Stimulated activated CD4-positive, alpha-beta T cell treated with anti-CD3 and anti-CD28 coated beads, Interleukin-1b, Interleukin-23, amount 100 ng/mL, for 4 hours (primary cell): ENCODE results near the gene PLCL2.

Experiments used
- DNase-seq, 2 donors: peaks; one replicate each; pipeline ENCODE4 v3.0.0-alpha.2; 2020; ENCODE audit warnings: low read depth in 2 of 2

Gene PLCL2

DNA sequence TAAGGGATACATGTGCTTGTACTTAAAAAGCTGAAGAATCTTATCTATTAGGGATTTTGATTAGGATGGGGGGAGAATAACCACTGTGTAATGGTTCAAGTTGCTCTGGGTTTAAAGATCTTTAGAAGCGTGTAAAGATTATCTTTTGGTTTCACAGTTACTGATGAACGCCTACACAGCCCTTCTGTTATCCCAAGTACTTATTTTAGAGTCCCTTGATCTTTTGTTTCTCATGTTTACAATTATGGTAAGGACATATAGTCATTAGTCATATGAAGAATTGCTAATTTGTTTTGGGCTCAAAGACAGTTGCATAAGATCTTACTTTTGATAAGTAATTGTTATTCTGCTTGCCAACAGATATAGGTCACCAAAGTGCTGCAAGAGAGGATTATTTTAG is 160.1 kb downstream of the PLCL2 start:
- DNase-seq: no peak

DNA sequence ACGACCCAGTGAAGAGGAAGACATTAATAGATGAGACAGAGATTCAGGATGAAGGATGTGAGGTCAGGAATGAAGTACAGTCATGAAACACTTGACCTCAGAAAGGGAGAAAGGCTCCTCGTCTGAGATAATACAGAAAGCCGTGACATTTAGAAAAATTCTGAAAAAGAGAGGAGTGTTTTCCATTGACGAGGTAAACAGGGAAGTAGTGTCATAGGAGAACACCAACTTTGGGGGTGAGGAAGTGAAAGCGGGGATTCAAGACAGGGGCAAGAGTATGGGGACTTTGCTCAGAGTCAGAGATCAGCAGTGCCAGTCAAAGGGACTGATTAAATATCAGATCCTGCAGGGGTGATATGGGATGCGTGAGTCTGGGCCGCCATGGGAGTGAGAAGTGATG is 160.9 kb downstream of the PLCL2 start:
- DNase-seq: no peak

DNA sequence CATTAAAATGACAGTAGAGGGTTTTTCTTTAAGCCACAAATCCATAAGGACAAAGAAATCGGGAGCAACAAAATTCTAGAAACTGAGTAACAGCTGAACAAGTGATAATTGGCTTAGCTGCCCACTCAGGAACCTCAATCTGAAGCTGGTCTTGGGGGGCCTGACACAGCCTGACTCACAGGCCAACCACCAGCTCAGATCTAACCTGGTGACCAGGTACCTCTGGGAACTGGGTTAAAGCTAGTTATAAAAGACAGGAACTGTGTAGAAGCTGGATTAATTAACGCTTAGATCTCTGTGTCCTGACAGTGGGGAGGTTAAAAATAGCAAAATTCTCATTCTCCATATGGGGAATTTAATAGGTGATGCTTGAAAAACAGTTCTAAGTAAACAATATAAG is 161.9 kb downstream of the PLCL2 start:
- DNase-seq: no peak

DNA sequence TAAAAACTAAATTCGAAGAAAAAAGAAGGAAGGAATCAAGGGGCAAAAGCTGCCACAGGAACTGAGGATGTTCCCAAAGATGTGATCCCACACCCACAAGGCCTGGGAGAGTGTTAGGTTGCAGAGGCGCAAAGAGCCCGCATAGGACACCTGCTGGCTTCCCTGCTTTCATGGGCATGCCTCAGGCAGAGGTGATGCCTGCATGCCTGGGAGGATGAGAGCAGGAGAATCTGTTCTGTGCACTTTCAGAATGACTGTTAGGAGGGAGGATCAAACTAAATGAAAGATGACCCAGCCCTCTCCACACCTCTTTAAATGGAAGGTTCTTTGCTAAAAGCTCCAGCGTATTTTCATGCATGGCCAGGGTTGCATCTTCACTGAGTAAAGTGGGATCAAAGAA is 162.4 kb downstream of the PLCL2 start:
- DNase-seq: no peak

DNA sequence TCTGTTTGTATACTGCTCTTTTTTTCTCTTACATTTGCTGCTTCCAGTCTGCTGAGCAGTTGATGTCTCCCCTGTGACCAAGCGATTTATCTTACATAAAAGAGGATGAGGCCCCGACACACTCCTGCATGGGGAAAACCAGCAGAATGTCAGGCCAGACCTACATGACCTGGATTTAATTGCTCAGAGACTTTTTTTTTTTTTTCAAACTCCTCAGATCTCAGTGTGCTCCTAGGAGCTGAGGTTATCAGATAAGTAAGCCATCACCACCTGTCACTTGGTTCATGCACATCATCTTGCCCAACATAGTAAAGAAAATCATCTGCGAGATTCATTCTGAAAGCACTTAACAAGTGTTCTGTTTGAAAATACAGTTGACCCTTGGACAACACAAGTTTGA is 163.1 kb downstream of the PLCL2 start:
- DNase-seq: no peak

DNA sequence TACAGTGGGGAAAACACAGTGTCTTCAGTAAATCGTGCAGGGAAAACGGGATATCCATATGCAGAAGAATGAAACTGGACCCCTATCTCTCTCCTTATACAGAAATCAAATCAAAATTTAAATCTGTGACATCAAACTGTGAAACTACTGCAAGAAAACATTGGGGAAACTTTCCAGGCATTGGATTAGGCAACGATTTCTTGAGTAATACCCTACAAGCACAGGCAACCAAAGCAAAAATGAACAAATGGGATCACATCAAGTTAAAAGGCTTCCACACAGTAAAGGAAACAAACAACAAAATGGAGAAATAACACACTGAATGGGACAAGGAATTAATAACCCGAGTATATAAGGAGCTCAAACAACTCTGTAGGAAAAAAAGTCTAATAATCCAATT is 165.3 kb downstream of the PLCL2 start:
- no peak for DNase-seq

DNA sequence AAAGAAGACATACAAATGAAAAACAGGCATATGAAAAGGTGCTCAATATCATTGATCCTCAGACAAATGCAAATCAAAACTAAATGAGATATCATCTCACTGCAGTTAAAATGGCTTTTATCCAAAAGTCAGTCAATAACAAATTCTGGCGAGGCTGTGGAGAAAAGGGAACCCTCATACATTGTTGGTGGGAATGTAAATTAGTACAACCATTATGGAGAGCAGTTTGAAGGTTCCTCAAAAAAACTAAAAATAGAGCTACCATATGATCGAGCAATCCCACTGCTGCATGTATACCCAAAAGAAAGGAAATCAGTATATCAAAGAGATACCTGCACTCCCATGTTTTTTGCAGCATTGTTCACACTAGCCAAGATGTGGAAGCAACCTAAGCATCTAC is 165.8 kb downstream of the PLCL2 start:
- no peak for DNase-seq

DNA sequence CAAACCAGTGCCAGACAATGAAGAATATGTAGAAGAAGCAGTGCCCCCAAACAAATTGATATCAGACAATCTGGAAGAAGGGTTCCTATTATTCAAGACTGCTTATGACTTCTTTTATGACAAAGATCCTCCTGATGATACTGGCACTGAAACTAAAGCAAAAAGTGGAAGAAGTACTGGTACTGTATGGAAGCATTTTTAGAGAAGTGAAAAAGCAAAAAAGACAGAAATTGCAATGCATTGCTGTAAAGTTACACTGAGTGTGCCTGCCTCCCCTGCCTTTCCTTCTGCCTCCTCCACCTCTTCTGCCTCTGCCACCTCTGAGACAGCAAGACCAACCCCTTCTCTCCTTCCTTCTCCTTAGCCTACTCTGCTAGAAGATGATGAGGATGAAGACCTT is 167.6 kb downstream of the PLCL2 start:
- no peak for DNase-seq

DNA sequence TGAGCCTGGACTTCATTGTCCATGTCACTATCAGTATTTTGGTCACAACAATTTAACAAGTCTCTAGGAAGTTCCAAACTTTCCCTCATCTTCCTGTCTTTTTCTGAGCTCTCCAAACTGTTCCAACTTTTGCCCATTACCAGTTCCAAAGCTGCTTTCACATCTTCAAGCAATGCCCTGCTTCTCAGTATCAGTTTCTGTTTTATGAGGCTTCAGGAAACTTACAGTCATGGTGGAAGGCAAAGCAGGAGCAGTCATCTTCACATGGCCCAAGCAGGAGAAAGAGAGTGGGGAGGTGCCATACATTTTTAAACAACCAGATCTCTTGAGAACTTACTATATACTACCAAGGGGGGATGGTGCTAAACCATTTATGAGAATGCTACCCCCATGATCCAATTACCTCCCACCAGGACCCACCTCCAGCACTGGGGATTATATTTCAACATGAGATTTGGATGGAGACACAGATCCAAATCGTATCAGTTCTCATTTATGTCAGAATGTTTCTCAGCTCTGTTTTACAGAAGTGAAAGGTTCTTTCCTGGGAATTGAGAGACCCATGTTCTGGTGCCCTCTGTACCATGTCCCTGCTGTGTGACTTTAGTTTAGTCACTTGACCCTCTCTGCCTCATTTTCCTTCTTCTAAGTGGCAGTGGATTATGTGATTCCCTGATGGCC is 169.7 kb downstream of the PLCL2 start:
- no peak for DNase-seq

DNA sequence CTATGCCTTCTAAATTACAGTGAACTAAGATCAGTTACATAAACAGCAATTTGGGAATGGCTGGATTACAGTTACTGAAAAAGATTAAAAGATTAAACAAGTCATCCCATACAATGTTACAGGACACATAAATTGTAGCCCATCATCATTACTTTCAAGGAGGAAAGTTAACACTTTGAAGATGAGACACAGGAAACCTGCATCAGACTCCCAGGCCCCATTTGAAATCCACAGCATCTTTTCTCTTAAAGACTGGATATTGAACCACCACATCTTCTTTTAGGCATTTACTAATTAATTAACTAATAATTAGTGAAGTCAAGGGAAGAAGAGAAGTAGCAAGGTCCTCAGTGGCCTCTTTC is 170.2 kb downstream of the PLCL2 start:
- DNase-seq: no peak

DNA sequence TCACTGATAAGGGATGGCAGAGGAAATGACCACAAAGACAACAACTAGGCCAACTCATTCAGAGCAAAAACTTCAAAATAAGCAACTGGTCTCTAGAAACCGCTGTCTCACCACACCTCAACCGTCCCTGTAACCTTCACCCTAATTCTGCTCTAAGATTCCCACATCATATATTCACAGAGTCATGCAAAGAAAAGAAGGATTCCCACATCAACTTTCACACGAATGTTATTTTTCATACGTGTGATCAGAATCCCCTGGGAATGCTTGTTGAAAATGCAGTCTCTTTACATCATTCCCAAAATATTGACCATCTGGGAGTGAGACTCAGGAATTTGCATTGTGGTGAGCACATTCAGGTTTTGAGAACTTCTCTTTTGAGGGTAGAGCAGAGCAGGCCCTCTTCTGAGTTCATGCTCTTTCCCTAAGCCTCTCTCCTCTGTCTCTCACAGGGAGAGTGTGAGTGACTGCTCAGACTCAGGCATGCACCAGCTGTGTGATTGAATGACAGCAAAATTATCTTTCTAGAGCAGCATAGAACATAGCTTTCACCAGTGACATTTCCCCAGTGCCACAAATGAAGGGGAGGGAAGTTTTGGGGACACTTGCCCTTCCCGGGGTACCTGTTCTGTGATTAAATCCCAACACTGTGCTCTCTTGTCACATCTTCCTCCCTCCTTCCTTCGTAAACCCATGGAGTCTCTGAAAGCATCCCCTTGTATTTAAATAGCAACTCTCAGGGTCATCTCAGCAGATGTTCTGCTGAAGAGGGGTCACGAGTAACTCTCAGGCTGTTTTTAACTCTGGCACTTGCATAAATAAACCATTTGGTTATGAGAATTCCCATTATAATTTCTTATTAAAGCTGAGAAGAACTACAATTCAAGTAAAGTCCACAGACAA is 170.9 kb downstream of the PLCL2 start:
- no peak for DNase-seq

DNA sequence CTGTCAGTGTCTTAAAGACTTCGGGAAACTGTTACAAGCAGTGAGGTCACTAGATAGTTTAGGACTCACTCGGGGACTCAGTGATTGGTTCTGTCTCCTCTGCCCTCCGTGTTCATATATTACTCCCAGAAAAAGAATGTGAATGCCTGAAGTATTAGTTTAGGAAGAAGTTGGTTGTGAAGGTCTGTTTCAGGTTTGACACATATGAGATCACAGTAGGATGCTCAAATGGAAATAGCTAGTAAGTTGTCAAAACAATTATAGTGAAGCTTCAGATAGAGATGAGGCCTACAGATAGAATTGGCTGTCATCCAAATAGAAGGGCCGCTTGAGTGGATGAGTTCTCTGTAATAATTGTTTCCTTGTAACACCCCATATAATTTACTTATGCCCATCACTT is 172.6 kb downstream of the PLCL2 start:
- DNase-seq: no peak

DNA sequence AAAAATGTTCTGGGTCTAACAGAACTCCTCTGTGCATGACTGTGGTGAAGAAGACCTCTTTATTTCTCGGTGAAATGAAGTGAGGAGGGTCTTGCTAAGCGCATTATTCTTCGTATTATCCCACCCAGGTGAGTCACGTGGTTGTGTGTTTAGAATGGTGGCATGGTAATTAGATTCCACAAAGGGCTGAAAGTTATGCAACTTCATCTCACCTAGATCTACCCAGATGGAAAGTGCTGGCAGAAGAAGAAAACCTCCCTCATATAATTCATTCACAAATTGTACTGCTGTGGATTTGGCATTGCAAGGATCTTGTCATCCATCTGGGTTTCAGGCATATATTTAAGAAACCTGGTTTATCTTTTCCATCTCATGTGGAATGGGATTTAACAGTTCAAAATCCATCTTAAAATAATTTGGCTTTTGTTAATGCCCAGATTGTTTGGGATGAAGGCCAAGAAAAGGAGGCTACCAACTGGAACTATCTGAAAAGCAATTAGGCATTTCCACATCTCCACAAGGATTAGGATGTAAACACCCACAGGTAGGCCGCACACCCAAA is 175.3 kb downstream of the PLCL2 start:
- no peak for DNase-seq

DNA sequence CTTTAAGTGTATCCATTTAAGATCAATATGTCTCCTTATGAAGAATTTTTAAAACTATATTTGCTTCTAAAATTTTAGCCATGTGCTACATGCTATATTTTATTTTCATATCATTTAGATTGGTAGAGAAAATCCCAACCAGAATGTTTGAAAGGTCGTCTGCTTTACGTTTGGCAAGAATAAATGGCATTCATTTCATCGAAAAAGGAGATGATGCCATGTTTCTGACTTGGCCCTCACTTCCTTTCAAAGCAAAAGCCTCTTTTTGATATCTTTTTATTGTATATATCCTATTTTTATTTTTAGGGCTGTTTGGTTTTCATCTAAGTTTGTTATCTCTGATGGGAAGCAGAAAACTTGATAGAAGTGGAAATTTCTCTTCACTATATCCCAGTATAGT is 176.2 kb downstream of the PLCL2 start:
- no peak for DNase-seq

DNA sequence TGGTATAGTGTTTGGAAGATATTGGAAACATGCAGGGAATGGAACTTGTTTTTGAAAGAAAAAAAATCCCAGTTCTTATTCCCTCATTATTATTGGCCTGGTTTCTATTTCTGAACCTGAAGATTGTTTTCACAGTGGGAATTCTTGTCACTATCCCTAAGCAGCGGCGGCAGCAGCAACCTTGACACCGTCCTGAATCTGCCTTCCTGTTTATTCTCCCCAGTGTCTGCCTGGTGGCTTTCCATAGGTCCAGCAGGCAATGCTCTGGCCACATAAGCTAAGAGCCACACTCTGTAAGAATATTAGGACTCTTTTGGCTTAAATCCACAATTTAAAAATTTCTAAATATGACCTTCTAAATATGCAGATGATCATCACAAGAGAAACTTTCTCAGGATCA is 178.0 kb downstream of the PLCL2 start:
- DNase-seq: no peak

DNA sequence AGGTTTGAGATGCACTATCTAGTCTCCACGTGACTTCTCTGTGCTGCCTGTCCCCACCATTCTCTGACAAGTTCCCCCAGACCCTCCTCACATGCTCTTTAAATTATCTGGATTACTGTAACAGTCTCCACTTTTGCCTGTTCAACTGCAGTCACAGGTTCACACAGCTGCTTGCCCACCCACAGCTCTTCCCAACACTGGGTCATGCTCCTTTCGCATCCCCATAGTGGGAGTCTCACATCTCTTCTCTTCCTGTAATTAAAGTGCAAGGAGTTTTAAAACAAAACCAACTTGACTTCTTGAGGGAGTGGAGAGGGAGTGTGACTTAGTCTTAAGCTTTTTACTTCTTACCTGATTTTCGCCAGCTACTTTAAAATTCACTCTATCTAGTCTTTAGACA is 178.8 kb downstream of the PLCL2 start:
- DNase-seq: no peak

DNA sequence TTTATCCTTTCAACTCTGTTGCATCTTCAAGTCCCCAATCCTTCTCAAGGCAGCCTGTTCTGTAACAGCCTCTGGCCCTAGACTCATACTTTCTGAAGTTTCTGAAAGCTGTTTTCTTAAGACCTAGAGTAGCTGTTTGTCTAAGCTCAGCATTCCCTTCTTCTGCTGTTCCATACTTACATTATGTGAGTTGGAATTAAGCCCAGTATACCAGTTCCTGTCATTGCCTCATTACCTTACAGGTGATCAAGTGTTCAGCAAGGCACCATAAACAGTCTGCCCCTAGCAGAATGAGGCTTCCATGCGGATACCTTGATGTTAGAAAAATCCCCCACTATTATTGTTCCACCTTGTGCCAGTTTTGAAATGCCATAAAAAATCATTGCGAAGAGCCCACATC is 180.6 kb downstream of the PLCL2 start:
- DNase-seq: no peak

DNA sequence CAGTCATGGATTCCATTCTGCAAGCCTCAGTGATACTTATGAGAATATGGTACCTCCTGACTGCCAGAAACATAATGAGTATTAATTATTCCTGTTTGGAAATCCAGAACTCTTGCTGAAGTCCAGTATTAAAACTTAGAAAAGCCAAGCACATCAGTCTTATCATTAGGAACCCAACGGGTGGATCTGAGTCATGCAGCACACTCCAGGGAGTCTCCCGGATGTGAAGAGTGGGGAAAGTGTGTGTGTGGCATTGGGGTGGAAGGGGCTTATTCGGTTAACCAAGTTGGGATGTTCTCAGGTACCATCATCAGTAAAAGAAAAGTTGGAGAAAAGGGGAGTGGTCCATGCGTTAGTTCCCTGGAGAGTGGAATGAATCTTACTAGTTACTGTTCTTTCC is 181.1 kb downstream of the PLCL2 start:
- DNase-seq: no peak

DNA sequence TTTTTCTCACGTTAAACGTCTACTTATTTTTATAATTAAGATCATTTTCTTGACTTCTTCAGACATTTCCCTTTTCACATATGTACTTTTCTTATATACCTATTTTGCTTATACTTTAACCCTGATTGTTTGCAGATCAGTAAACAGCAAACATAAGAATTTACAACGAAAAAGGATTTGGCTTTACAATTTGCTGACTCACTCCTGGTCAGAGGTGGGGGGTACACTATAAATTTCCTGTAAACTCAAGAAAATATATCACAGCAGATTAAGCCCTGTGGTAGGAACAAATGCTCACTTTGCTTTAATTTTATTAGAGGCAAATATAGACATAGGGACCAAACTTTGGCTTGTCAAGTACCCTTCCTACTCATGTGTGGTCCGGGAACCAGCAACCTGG is 185.0 kb downstream of the PLCL2 start:
- no peak for DNase-seq

DNA sequence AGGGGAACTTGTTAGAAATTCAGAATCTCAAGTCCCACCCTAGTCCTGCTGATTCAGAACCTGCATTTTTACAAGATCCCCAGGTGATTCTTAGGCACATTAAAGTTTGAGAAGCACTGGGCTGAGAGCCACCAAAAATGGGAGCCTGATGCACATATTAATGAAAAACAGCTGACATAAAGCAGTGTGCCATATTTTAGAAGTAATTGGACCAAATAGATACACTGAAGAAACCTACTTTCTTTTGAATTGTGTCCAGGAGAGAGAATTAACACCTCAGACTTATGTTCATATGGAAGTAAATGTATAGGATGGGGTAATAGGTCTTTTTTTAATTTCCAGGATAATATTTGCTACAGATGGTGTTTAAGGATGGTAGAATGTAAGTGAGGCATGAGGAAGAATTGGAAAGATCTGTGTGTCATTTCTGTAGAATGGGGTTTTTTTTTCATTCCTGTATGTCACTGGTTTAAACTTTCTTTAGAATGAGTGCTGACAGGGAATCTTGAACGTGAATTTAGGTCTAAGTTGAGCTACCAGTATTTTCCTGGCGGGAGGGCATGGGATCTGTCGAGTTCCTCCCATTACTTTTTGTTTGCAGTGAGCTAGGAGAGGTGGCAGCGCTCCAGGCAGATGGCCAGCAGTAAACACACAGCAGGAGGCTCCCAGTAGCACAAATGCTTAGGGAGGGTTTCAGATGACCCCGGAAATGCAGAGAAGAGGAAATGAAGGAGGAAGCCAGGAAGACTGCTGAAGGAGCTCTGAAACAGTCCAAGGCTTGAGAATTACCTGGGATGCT is 185.6 kb downstream of the PLCL2 start:
- DNase-seq: no peak

DNA sequence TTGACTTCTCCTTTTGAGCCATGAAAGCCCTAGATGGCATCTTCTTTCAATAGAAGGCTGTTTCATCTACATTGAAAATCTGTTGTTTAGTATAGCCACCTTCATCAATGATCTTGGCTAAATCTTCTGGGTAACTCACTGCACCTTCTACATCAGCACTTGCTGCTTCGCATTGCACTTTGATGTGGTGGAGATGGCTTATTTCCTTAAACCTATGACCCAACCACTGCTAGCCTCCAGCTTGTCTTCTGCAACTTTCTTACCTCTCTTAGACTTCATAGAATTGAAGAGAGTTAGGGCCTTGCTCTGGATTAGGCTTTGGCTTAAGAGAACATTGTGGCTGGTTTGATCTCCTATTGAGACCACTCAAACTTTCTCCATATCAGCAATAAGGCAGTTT is 189.8 kb downstream of the PLCL2 start:
- DNase-seq: no peak

DNA sequence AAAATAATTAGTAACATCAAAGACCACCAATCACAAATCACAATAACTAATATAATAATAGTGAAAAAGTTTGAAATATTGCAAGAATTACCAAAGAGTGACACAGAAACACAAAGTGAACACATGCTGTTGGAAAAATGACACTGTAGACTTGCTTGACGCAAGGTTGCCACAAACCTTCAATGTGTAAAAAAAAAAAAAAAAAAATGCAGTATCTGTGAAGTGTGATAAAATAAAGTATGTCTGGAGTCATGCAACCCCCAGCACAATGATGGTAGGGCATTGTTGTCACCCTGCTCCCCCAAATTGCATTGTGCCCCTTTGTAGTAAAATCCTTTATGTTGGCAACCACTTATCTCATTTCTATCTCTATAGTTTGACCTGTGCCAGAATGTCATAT is 190.6 kb downstream of the PLCL2 start:
- DNase-seq: no peak
